Ovary (tissue), 10 donors: Measurements from ENCODE around the gene SYT10. TPM values are rescaled to one million over a fixed set of nuclear protein-coding genes. Genes with fewer than 3 reads are reported as not detected.

Experiments
- DNase-seq, 5 donors: peaks; one replicate each; pipeline ENCODE4 v3.0.0-alpha.2; 2019 to 2020
- H3K27ac ChIP-seq, 2 donors: fragments of 200-600 bp; one replicate each; pipeline versions ENCODE4 v1.5.1 to v1.8.0; 2019 to 2022
- H3K27me3 ChIP-seq: fragments of 200-600 bp; one replicate; pipeline ENCODE4 v1.8.0; 2022
- H3K36me3 ChIP-seq: fragments of 200-600 bp; sonication (generic); one replicate; pipeline ENCODE4 v1.5.1; 2019
- H3K4me1 ChIP-seq: one replicate; pipeline ENCODE4 v1.8.1; 2013; ENCODE audit warnings: mild to moderate bottlenecking, moderate library complexity; ENCODE audit not compliant: insufficient read depth
- H3K4me3 ChIP-seq: fragments of 200-600 bp; sonication (generic); one replicate; pipeline ENCODE4 v1.5.1; 2017
- H3K9me3 ChIP-seq, 2 donors: fragments of 200-600 bp in 1 of 2; sonication (generic) in 1 of 2; one replicate each; pipeline versions ENCODE4 v1.5.1 to v1.8.1; 2013 to 2019; ENCODE audit warnings: mild to moderate bottlenecking in 1 of 2, moderate library complexity in 1 of 2
- CTCF ChIP-seq, 3 donors: fragments of 450-650 bp in 2 of 3; fragments of 200-600 bp in 1 of 3; IDR thresholded peaks; one replicate each; pipeline versions ENCODE4 v1.5.1 to v1.8.0; 2016 to 2022; ENCODE audit warnings: antibody characterized with exemption in 3 of 3, mild to moderate bottlenecking in 1 of 3
- EP300 ChIP-seq: sonication (generic); formaldehyde crosslinking; IDR thresholded peaks from one replicate; pipeline ENCODE4 v1.6.1; 2017; ENCODE audit warnings: antibody characterized with exemption
- POLR2A ChIP-seq: fragments of 450-650 bp; IDR thresholded peaks from one replicate; pipeline ENCODE4 v1.6.1; 2017; ENCODE audit warnings: antibody characterized with exemption, mild to moderate bottlenecking, moderate library complexity
- WGBS, 3 donors: extraction: QIAGEN DNeasy Blood & Tissue Kit in 1 of 3; methylation state at CpG; one replicate each; pipeline versions ENCODE4 v1.1.5 to v1.1.7; 2013 to 2017; 5-methylcytosine and 5-hydroxymethylcytosine counted together
- intact Hi-C, 4 donors: fragments of 100-400 bp; cut with DNase I; formaldehyde crosslinking; loops; one replicate each; pipeline versions ENCODE4 v1.11.0 to v1.15.1; 2022 to 2023
- long read RNA-seq, 3 donors: library from polyadenylated mRNA in 2 of 3; unstranded in 2 of 3; transcript quantifications; one replicate each; pipeline ENCODE4 v2.0.0 and lab custom pipeline, GENCODE V29; 2021 to 2026
- polyA plus RNA-seq, 2 donors: library from polyadenylated mRNA; stranded (reverse); fragments of 200-250 nt in 1 of 2; fragments of 350-450 nt in 1 of 2; fragmentation: Illumina TruSeq in 1 of 2; extraction: RNeasy Lipid Tissue Mini Kit (QIAGEN cat#74804) in 1 of 2; gene quantifications; one replicate each; pipeline ENCODE4 v1.2.3, GENCODE V29; 2013 to 2014
- total RNA-seq, 7 donors: library from RNA; depleted of rRNA in 2 of 7; stranded (reverse); fragments of >200 nt in 2 of 7; fragmentation: NEBNext Ultra II Directional in 3 of 7; extraction: Animal tissue kit (Norgen Biotek cat#: 25700) in 3 of 7; gene quantifications; one replicate each; pipeline versions ENCODE4 v1.1.0 to v1.2.4, GENCODE V29; 2016 to 2023
- donor health status: DM: no; HTN: no; CAD: no; lungs with moderate emphysema.
- donor health status: DM: no; HTN: no; CAD: no.
- donor health status: Bipolar disorder and iron deficiency.
- donor health status: DM: yes; HTN: yes; CAD: no.
- donor health status: DM: no; HTN: no; CAD: no.
- donor health status: DM: yes; HTN: yes; CAD: no.

Gene SYT10
- 1 to 10 TPM in 1 of 7 donors, under 1 TPM in 2, not detected in 4; 0.17 to 8.5 (median 0.77) TPM for total RNA-seq
- under 1 TPM in 1 of 2 donors, not detected in 1; 0.08 TPM for polyA plus RNA-seq
- long read RNA-seq, donor 1: 0 reads
- long read RNA-seq, donor 2, full-length matches to known transcripts: 1 of 1 reads
- long read RNA-seq, donor 2, partial matches to known transcripts: 0 of 1 reads
- long read RNA-seq, donor 2, other reads (novel, unspliced or antisense): 0 of 1 reads
- long read RNA-seq, donor 3: 0 reads

GRCh38 chr12:33439587-33440011 is at the start of gene SYT10:
SYT10 (minus strand) TSS chr12:33439819; CDS start chr12:33439522, 297 bp downstream.
- H3K4me1 ChIP-seq: no peaks in the 10 kb centered on the region
- intact Hi-C loops: no loop called here
- WGBS, 3 donors: 0 to 1% (median 1%) methylated on average over 46 to 49 of the region's 49 CpGs
- H3K27ac ChIP-seq: no peak within 1 kb of the TSS
- no peaks in the 10 kb centered on the region for H3K27me3 ChIP-seq
- TF ChIP-seq CTCF (IDR thresholded peaks at IDR 0.05) (no peak), POLR2A (no peak), EP300 (no peak)
- DNase-seq: peak in 1 of 5 donors; percentile 14
- H3K9me3 ChIP-seq: no peaks in the 10 kb centered on the region
- H3K4me3 ChIP-seq: peak within 1 kb of the TSS; percentile 33
- H3K36me3 ChIP-seq: no peaks in the 10 kb centered on the region

GRCh38 chr12:33488036-33488435 is 48.4 kb upstream of the SYT10 start:
- no peak overlapping the region for H3K27ac ChIP-seq
- H3K27me3 ChIP-seq: no peaks in the 10 kb centered on the region
- TF ChIP-seq POLR2A (no peak), EP300 (no peak), CTCF (IDR thresholded peaks at IDR 0.05) (no peak)
- DNase-seq: no peak
- H3K4me3 ChIP-seq: no peak overlapping the region
- no peaks in the 10 kb centered on the region for H3K4me1 ChIP-seq
- no peaks in the 10 kb centered on the region for H3K36me3 ChIP-seq
- WGBS, 3 donors: 46 to 60% (median 49%) methylated on average over 1 of the region's 1 CpG
- intact Hi-C loops: loop anchor here in 1 of 4 donors (5.0 kb wide), 1 partner anchor 784 kb away; no protein-coding TSS in a partner anchor
- no peaks in the 10 kb centered on the region for H3K9me3 ChIP-seq

GRCh38 chr12:33486058-33486457 is 46.4 kb upstream of the SYT10 start:
- WGBS, 3 donors: 55 to 77% (median 58%) methylated on average over 2 of the region's 2 CpGs
- no peak for DNase-seq
- intact Hi-C loops: loop anchor here in 1 of 4 donors (5.0 kb wide), 1 partner anchor 786 kb away; no protein-coding TSS in a partner anchor

GRCh38 chr12:33484161-33484560 is 44.5 kb upstream of the SYT10 start:
- TF ChIP-seq EP300 (no peak), POLR2A (no peak), CTCF (IDR thresholded peaks at IDR 0.05) (no peak)
- DNase-seq: no peak
- no peak overlapping the region for H3K4me3 ChIP-seq
- no peaks in the 10 kb centered on the region for H3K4me1 ChIP-seq
- intact Hi-C loops: no loop called here
- no peak overlapping the region for H3K27ac ChIP-seq
- no peaks in the 10 kb centered on the region for H3K27me3 ChIP-seq
- no peaks in the 10 kb centered on the region for H3K36me3 ChIP-seq
- H3K9me3 ChIP-seq: no peaks in the 10 kb centered on the region
- WGBS, 3 donors: 64 to 71% (median 67%) methylated on average over 1 of the region's 1 CpG

More at GRCh38 chr12:33486058-33486457, 46.4 kb upstream of the SYT10 start:
- no peak for TF ChIP-seq EP300
- no peak for TF ChIP-seq CTCF (IDR thresholded peaks at IDR 0.05)
- no peak for TF ChIP-seq POLR2A
- Histone ChIP-seq H3K36me3 (no peaks in the 10 kb centered on the region), H3K4me1 (no peaks in the 10 kb centered on the region), H3K27me3 (no peaks in the 10 kb centered on the region), H3K4me3 (no peak overlapping the region), H3K27ac (no peak overlapping the region), H3K9me3 (no peaks in the 10 kb centered on the region)
